GM12801 (cell line): ENCODE data around the gene CNGA3.

ENCODE experiments used
- CTCF ChIP-seq: IDR thresholded peaks from one replicate; pipeline ENCODE4 v1.5.1; 2011; ENCODE audit warnings: control low read depth; ENCODE audit not compliant: insufficient read length; ENCODE audit errors: extremely low read depth

The CNGA3 gene

GRCh38 chr2:98355881-98356280 is 9.6 kb downstream of the CNGA3 start:
- no peak for TF ChIP-seq CTCF

GRCh38 chr2:98356729-98357128 is 10.5 kb downstream of the CNGA3 start:
- TF ChIP-seq CTCF: no peak

- no peak for TF ChIP-seq CTCF
Observed at GRCh38 chr2:98357849-98358248, 11.6 kb downstream of the CNGA3 start.

GRCh38 chr2:98359986-98360385 is 13.7 kb downstream of the CNGA3 start:
- no peak for TF ChIP-seq CTCF

GRCh38 chr2:98367721-98368120 is 21.5 kb downstream of the CNGA3 start:
- no peak for TF ChIP-seq CTCF

- TF ChIP-seq CTCF: no peak
Observed at GRCh38 chr2:98369710-98370239, 23.5 kb downstream of the CNGA3 start.

- TF ChIP-seq CTCF: no peak
Observed at GRCh38 chr2:98372121-98372520, 25.9 kb downstream of the CNGA3 start.

- no peak for TF ChIP-seq CTCF
Observed at GRCh38 chr2:98372579-98372978, 26.3 kb downstream of the CNGA3 start.
